ENCODE results near the gene KBTBD13.

DNA sequence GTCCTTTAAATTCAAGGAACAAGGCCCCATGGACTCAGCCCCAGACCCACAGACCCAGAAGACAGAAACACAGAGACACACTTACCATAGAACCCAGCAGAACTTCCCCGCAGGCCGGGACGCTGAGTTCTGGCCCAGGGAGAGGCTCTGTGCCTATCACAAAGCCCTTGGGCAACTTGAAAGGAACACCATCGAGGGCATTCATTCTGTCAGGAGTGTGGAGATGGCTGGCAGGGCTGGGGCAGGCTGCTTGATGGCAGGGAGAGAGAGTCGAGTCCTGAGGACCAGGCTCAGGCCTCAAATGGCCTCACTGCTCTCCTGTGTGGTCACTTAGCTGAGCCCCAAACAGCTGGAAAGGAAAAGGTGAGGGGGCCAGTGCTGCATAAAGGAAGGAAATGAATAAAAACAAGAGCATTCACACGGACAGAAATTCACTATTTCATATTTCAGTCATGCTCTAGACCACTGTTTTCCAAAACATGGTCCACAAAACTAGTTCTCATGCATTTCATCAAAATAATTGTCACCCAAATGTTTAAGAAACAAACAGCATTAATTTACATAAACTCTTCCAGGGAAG, 29.6 kb downstream of the KBTBD13 start:
- TF ChIP-seq TCF7L2 (IDR thresholded peaks at IDR 0.05; ENCODE audit: low read depth, low read length) (no peak), POLR2AphosphoS5 (IDR thresholded peaks at IDR 0.05; ENCODE audit: low read depth, low read length) (no peak)
- TF ChIP-seq, protein P1, sequence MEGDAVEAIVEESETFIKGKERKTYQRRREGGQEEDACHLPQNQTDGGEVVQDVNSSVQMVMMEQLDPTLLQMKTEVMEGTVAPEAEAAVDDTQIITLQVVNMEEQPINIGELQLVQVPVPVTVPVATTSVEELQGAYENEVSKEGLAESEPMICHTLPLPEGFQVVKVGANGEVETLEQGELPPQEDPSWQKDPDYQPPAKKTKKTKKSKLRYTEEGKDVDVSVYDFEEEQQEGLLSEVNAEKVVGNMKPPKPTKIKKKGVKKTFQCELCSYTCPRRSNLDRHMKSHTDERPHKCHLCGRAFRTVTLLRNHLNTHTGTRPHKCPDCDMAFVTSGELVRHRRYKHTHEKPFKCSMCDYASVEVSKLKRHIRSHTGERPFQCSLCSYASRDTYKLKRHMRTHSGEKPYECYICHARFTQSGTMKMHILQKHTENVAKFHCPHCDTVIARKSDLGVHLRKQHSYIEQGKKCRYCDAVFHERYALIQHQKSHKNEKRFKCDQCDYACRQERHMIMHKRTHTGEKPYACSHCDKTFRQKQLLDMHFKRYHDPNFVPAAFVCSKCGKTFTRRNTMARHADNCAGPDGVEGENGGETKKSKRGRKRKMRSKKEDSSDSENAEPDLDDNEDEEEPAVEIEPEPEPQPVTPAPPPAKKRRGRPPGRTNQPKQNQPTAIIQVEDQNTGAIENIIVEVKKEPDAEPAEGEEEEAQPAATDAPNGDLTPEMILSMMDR (IDR thresholded peaks at IDR 0.05): no peak

Measured in Panc1 (cell line).